GM18499 (cell line): Measurements from ENCODE around the gene SUCO.

ENCODE experiments used
- ATAC-seq: cut with Tn5 transposase; IDR thresholded peaks from one replicate; pipeline ENCODE4 v1.9.1; 2021; ENCODE audit warnings: moderate number of reproducible peaks; ENCODE audit not compliant: insufficient read depth, unreplicated experiment

The SUCO gene

GRCh38 chr1:172515927-172516326 lies 17.0 kb upstream of the SUCO start:
- no peak for ATAC-seq

- no peak for ATAC-seq
Measured at GRCh38 chr1:172517081-172517480, 15.9 kb upstream of the SUCO start.

- no peak for ATAC-seq
Measured at GRCh38 chr1:172517545-172517944, 15.4 kb upstream of the SUCO start.

- no peak for ATAC-seq
Measured at GRCh38 chr1:172529304-172529703, 3.6 kb upstream of the SUCO start.

- no peak for ATAC-seq
Measured at GRCh38 chr1:172530000-172530399, 3.0 kb upstream of the SUCO start.

- ATAC-seq: no peak
Measured at GRCh38 chr1:172531412-172532182, 1.4 kb upstream of the SUCO start.

GRCh38 chr1:172532183-172532699 lies 709 bp upstream of the SUCO start:
- ATAC-seq: peak; percentile 61

GRCh38 chr1:172533513-172534151 lies 682 bp downstream of the SUCO start:
- ATAC-seq: peak; percentile 2

- no peak for ATAC-seq
Measured at GRCh38 chr1:172536256-172536655, 3.3 kb downstream of the SUCO start.

GRCh38 chr1:172537366-172537765 lies 4.4 kb downstream of the SUCO start:
- no peak for ATAC-seq

- no peak for ATAC-seq
Measured at GRCh38 chr1:172537827-172538391, 5.0 kb downstream of the SUCO start.

GRCh38 chr1:172540635-172541034 lies 7.7 kb downstream of the SUCO start:
- no peak for ATAC-seq

- no peak for ATAC-seq
Measured at GRCh38 chr1:172544481-172545104, 11.6 kb downstream of the SUCO start.

- ATAC-seq: peak; percentile 78
Measured at GRCh38 chr1:172545396-172546004, 12.6 kb downstream of the SUCO start.

- ATAC-seq: no peak
Measured at GRCh38 chr1:172547071-172547470, 14.1 kb downstream of the SUCO start.

GRCh38 chr1:172549621-172550280 lies 16.8 kb downstream of the SUCO start:
- no peak for ATAC-seq

GRCh38 chr1:172551279-172551678 lies 18.3 kb downstream of the SUCO start:
- ATAC-seq: no peak

- no peak for ATAC-seq
Measured at GRCh38 chr1:172554915-172555314, 22.0 kb downstream of the SUCO start.

- ATAC-seq: no peak
Measured at GRCh38 chr1:172556461-172556860, 23.5 kb downstream of the SUCO start.

GRCh38 chr1:172557270-172557669 lies 24.3 kb downstream of the SUCO start:
- no peak for ATAC-seq
